Ishikawa (cell line): ENCODE results near the gene QPRT.
A peak's percentile ranks its signal among the peaks of the same experiment; 100 is the strongest.

Experiments used
- CEBPB ChIP-seq: IDR thresholded peaks from 2 replicates; pipeline ENCODE4 v1.6.1; 2012
- CREB1 ChIP-seq: IDR thresholded peaks from 2 replicates; pipeline ENCODE4 v1.6.1; 2012; ENCODE audit warnings: low read depth
- EGR1 ChIP-seq: IDR thresholded peaks from 2 replicates; pipeline ENCODE4 v1.6.1; 2012
- EP300 ChIP-seq: IDR thresholded peaks from 2 replicates; pipeline ENCODE4 v1.6.1; 2012; ENCODE audit warnings: borderline replicate concordance
- FOXM1 ChIP-seq: IDR thresholded peaks from 2 replicates; pipeline ENCODE4 v1.6.1; 2012; ENCODE audit warnings: low read depth, borderline replicate concordance
- NFIC ChIP-seq: IDR thresholded peaks from 2 replicates; pipeline ENCODE4 v1.6.1; 2012
- RAD21 ChIP-seq: IDR thresholded peaks from 2 replicates; pipeline ENCODE4 v1.6.1; 2012; ENCODE audit warnings: low read depth
- TAF1 ChIP-seq: IDR thresholded peaks from 2 replicates; pipeline ENCODE4 v1.6.1; 2012; ENCODE audit warnings: low read depth, mild to moderate bottlenecking
- TCF12 ChIP-seq: IDR thresholded peaks from 2 replicates; pipeline ENCODE4 v1.6.1; 2012; ENCODE audit warnings: low read depth
- TEAD4 ChIP-seq: IDR thresholded peaks from 2 replicates; pipeline ENCODE4 v1.6.1; 2012
- USF1 ChIP-seq: IDR thresholded peaks from 2 replicates; pipeline ENCODE4 v1.6.1; 2012
- YY1 ChIP-seq: IDR thresholded peaks from 2 replicates; pipeline ENCODE4 v1.6.1; 2012; ENCODE audit warnings: low read depth
- ZBTB7A ChIP-seq: IDR thresholded peaks from 2 replicates; pipeline ENCODE4 v1.6.1; 2012; ENCODE audit warnings: low read depth
- TF ChIP-seq, protein P1 (sequence below): IDR thresholded peaks from 2 replicates; pipeline ENCODE4 v1.6.1; 2012
- TF ChIP-seq, protein P2 (sequence below): IDR thresholded peaks from 2 replicates; pipeline ENCODE4 v1.6.1; 2012; ENCODE audit warnings: low read depth, mild to moderate bottlenecking

The QPRT gene

GRCh38 chr16:29719063-29719462, 40.1 kb downstream of the QPRT start:
- no peak for TF ChIP-seq CEBPB
- TF ChIP-seq, protein P1, sequence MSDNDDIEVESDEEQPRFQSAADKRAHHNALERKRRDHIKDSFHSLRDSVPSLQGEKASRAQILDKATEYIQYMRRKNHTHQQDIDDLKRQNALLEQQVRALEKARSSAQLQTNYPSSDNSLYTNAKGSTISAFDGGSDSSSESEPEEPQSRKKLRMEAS = no peak
- no peak for TF ChIP-seq NFIC
- TF ChIP-seq TAF1 = no peak
- TF ChIP-seq, protein P2, sequence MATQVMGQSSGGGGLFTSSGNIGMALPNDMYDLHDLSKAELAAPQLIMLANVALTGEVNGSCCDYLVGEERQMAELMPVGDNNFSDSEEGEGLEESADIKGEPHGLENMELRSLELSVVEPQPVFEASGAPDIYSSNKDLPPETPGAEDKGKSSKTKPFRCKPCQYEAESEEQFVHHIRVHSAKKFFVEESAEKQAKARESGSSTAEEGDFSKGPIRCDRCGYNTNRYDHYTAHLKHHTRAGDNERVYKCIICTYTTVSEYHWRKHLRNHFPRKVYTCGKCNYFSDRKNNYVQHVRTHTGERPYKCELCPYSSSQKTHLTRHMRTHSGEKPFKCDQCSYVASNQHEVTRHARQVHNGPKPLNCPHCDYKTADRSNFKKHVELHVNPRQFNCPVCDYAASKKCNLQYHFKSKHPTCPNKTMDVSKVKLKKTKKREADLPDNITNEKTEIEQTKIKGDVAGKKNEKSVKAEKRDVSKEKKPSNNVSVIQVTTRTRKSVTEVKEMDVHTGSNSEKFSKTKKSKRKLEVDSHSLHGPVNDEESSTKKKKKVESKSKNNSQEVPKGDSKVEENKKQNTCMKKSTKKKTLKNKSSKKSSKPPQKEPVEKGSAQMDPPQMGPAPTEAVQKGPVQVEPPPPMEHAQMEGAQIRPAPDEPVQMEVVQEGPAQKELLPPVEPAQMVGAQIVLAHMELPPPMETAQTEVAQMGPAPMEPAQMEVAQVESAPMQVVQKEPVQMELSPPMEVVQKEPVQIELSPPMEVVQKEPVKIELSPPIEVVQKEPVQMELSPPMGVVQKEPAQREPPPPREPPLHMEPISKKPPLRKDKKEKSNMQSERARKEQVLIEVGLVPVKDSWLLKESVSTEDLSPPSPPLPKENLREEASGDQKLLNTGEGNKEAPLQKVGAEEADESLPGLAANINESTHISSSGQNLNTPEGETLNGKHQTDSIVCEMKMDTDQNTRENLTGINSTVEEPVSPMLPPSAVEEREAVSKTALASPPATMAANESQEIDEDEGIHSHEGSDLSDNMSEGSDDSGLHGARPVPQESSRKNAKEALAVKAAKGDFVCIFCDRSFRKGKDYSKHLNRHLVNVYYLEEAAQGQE = no peak
- TF ChIP-seq YY1 = no peak
- no peak for TF ChIP-seq TEAD4
- no peak for TF ChIP-seq RAD21
- TF ChIP-seq ZBTB7A = no peak
- TF ChIP-seq CREB1 = no peak
- TF ChIP-seq USF1 = no peak
- no peak for TF ChIP-seq FOXM1
- TF ChIP-seq TCF12 = no peak
- no peak for TF ChIP-seq EP300
- no peak for TF ChIP-seq EGR1

GRCh38 chr16:29720703-29721102, 41.7 kb downstream of the QPRT start:
- TF ChIP-seq CEBPB = no peak
- no peak for TF ChIP-seq EP300
- TF ChIP-seq, protein P2 = no peak
- TF ChIP-seq YY1 = no peak
- TF ChIP-seq NFIC = no peak
- no peak for TF ChIP-seq TEAD4
- no peak for TF ChIP-seq FOXM1
- TF ChIP-seq TCF12 = no peak
- TF ChIP-seq RAD21 = no peak
- TF ChIP-seq, protein P1 = no peak
- TF ChIP-seq CREB1 = no peak
- TF ChIP-seq ZBTB7A = no peak
- no peak for TF ChIP-seq USF1

- peak; percentile 76 for TF ChIP-seq RAD21
Measured at GRCh38 chr16:29721167-29721879, 42.3 kb downstream of the QPRT start.

GRCh38 chr16:29726845-29727377, 47.9 kb downstream of the QPRT start:
- TF ChIP-seq TAF1 (no peak), YY1 (no peak), USF1 (no peak), RAD21 (no peak), CREB1 (no peak), TEAD4 (no peak), FOXM1 (no peak), EP300 (no peak)
- TF ChIP-seq, protein P2 = no peak
- TF ChIP-seq, protein P1 = no peak
